Thymus (tissue), 11 donors: ENCODE measurements around the gene SLC38A8. TPM values are rescaled to one million over a fixed set of nuclear protein-coding genes. Genes with fewer than 3 reads are reported as not detected.

Experiments used
- DNase-seq, 9 donors: peaks; one replicate each; pipeline ENCODE4 v3.0.0-alpha.2; 2013; ENCODE audit warnings: low spot score in 9 of 9, low read depth in 6 of 9, missing footprints in 1 of 9
- H3K27ac ChIP-seq, 2 donors: one replicate each; pipeline ENCODE4 v1.5.1; 2013; ENCODE audit warnings: control low read depth in 1 of 2, low read depth in 1 of 2, low read length in 1 of 2, mild to moderate bottlenecking in 1 of 2, moderate library complexity in 1 of 2
- H3K27me3 ChIP-seq, 2 donors: one replicate each; pipeline ENCODE4 v1.5.1; 2013; ENCODE audit warnings: low read length in 1 of 2; ENCODE audit not compliant: control insufficient read depth in 2 of 2, insufficient read depth in 1 of 2
- H3K36me3 ChIP-seq, 2 donors: one replicate each; pipeline ENCODE4 v1.5.1; 2013; ENCODE audit warnings: low read length in 1 of 2, mild to moderate bottlenecking in 1 of 2, moderate library complexity in 1 of 2; ENCODE audit not compliant: control insufficient read depth in 2 of 2, insufficient read depth in 2 of 2
- H3K4me1 ChIP-seq, 2 donors: one replicate each; pipeline ENCODE4 v1.5.1; 2013; ENCODE audit warnings: low read length in 2 of 2; ENCODE audit not compliant: control insufficient read depth in 2 of 2, insufficient read depth in 2 of 2
- H3K4me3 ChIP-seq, 2 donors: one replicate each; pipeline ENCODE4 v1.5.1; 2013; ENCODE audit warnings: low read length in 2 of 2, control low read depth in 1 of 2, mild to moderate bottlenecking in 1 of 2
- H3K9me3 ChIP-seq, 2 donors: one replicate each; pipeline ENCODE4 v1.5.1; 2013; ENCODE audit warnings: low read length in 1 of 2, mild to moderate bottlenecking in 1 of 2; ENCODE audit not compliant: control insufficient read depth in 2 of 2, insufficient read depth in 1 of 2
- whole genome bisulfite sequencing: extraction: QIAGEN DNeasy Blood & Tissue Kit; methylation state at CpG from one replicate; pipeline ENCODE4 v1.1.7; 2013; 5-methylcytosine and 5-hydroxymethylcytosine counted together
- polyA plus RNA-seq: library from polyadenylated mRNA; stranded (reverse); fragments of 200-250 nt; gene quantifications from one replicate; pipeline ENCODE4 v1.2.3, GENCODE V29; 2013
- total RNA-seq: library from RNA; stranded (reverse); fragments of 120-200 nt; gene quantifications from one replicate; pipeline ENCODE4 v1.2.4, GENCODE V29; 2013
- donor health status: healthy.

The SLC38A8 gene
- total and polyA plus RNA-seq, 2 donors = 0.57 to 0.66 TPM

GRCh38 chr16:84055366-84055765 lies 12.8 kb upstream of the SLC38A8 start:
- Histone ChIP-seq H3K27ac (no peak overlapping the region), H3K9me3 (no peaks in the 10 kb centered on the region), H3K27me3 (no peaks in the 10 kb centered on the region), H3K36me3 (peaks cover 65 to 76% of the 10 kb centered on the region in 2 donors), H3K4me3 (no peak overlapping the region), H3K4me1 (no peaks in the 10 kb centered on the region)
- 92% methylated on average over 5 of the region's 5 CpGs for WGBS
- DNase-seq = no peak

GRCh38 chr16:84054916-84055315 lies 12.3 kb upstream of the SLC38A8 start:
- Histone ChIP-seq H3K27me3 (no peaks in the 10 kb centered on the region), H3K4me3 (no peak overlapping the region), H3K9me3 (no peaks in the 10 kb centered on the region), H3K36me3 (peaks cover 65 to 71% of the 10 kb centered on the region in 2 donors), H3K4me1 (no peaks in the 10 kb centered on the region), H3K27ac (no peak overlapping the region)
- DNase-seq = no peak
- 96% methylated on average over 13 of the region's 13 CpGs for WGBS

DNA sequence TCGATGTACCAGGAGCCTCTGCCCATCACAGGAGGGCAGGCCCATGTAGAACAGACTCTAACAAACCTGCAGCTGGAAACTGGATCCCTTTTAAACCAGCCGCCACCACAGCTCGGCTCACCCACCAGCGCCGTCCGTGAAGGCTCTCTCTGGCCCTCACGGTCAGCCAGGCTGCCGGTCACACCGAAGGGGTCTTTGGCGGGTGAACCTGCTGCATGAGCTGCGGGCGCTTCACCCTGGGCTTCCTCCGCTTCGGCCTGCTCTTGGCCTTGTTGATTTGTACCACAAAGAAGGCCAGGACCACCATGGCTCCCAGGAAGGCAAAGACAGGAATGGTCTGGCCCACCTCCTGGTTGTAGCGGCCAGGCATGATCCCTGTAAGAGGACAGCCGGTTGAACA lies 11.7 kb upstream of the SLC38A8 start:
- 98% methylated on average over 16 of the region's 16 CpGs for WGBS
- Histone ChIP-seq H3K27me3 (no peaks in the 10 kb centered on the region), H3K36me3 (peaks cover 65 to 69% of the 10 kb centered on the region in 2 donors), H3K27ac (no peak overlapping the region), H3K4me1 (no peaks in the 10 kb centered on the region), H3K9me3 (no peaks in the 10 kb centered on the region), H3K4me3 (no peak overlapping the region)
- DNase-seq = no peak

- Histone ChIP-seq H3K36me3 (peaks cover 56 to 61% of the 10 kb centered on the region in 2 donors), H3K4me1 (no peaks in the 10 kb centered on the region), H3K27ac (no peak overlapping the region), H3K9me3 (no peaks in the 10 kb centered on the region), H3K4me3 (no peak overlapping the region), H3K27me3 (no peaks in the 10 kb centered on the region)
- DNase-seq = no peak
- 99% methylated on average over 13 of the region's 13 CpGs for WGBS
These were observed 10.6 kb upstream of the SLC38A8 start for GRCh38 chr16:84053237-84053636.

DNA sequence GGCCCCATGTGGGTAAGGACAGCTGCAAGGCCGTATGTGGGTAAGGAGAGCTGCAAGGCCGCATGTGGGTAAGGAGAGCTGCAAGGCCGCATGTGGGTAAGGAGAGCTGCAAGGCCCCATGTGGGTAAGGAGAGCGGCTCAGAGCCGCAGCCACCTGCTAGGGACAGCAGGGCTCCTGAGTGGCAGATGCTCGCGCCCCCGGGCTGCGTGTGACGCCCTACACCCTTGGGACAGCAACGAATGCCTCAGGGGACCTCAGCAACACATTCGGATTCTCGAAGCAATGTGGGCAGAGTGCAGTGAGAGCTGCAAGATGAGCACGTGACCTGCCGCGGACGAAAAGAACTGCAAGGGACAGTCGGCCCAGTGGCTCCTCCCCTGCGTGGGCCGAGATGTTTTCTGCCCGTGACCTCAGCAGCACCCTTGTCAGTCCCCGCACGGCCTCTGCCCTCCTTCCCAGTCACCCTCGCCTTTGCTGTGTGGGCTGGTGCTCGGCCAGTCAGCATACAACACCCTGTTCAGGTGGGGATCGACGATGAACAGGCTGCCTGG lies 9.6 kb upstream of the SLC38A8 start:
- no peak for DNase-seq
- H3K9me3 ChIP-seq = no peaks in the 10 kb centered on the region
- no peak overlapping the region for H3K27ac ChIP-seq
- H3K4me3 ChIP-seq = no peak overlapping the region
- H3K4me1 ChIP-seq = no peaks in the 10 kb centered on the region
- H3K36me3 ChIP-seq = peaks cover 48 to 59% of the 10 kb centered on the region in 2 donors
- H3K27me3 ChIP-seq = no peaks in the 10 kb centered on the region
- 94% methylated on average over 27 of the region's 27 CpGs for WGBS

- DNase-seq = no peak
- no peak overlapping the region for H3K4me3 ChIP-seq
- peaks cover 34 to 41% of the 10 kb centered on the region in 2 donors for H3K36me3 ChIP-seq
- 83% methylated on average over 9 of the region's 9 CpGs for WGBS
- H3K4me1 ChIP-seq = no peaks in the 10 kb centered on the region
- no peaks in the 10 kb centered on the region for H3K27me3 ChIP-seq
- H3K27ac ChIP-seq = no peak overlapping the region
- H3K9me3 ChIP-seq = no peaks in the 10 kb centered on the region
These were observed 7.7 kb upstream of the SLC38A8 start for GRCh38 chr16:84050316-84050715.

- 94% methylated on average over 13 of the region's 13 CpGs for WGBS
- Histone ChIP-seq H3K4me1 (no peaks in the 10 kb centered on the region), H3K9me3 (no peaks in the 10 kb centered on the region), H3K27ac (no peak overlapping the region), H3K36me3 (peaks cover 26 to 34% of the 10 kb centered on the region in 2 donors), H3K27me3 (peaks cover 0 to 6% of the 10 kb centered on the region in 2 donors), H3K4me3 (no peak overlapping the region)
- DNase-seq = no peak
These were observed 6.9 kb upstream of the SLC38A8 start for GRCh38 chr16:84049403-84050060.

- Histone ChIP-seq H3K4me1 (peaks cover 0 to under 1% of the 10 kb centered on the region in 2 donors), H3K27ac (no peak overlapping the region), H3K9me3 (no peaks in the 10 kb centered on the region), H3K27me3 (peaks cover 0 to 11% of the 10 kb centered on the region in 2 donors), H3K4me3 (no peak overlapping the region), H3K36me3 (peaks cover 19 to 28% of the 10 kb centered on the region in 2 donors)
- no peak for DNase-seq
- WGBS = 96% methylated on average over 13 of the region's 13 CpGs
These were observed 6.3 kb upstream of the SLC38A8 start for GRCh38 chr16:84048871-84049270.

DNA sequence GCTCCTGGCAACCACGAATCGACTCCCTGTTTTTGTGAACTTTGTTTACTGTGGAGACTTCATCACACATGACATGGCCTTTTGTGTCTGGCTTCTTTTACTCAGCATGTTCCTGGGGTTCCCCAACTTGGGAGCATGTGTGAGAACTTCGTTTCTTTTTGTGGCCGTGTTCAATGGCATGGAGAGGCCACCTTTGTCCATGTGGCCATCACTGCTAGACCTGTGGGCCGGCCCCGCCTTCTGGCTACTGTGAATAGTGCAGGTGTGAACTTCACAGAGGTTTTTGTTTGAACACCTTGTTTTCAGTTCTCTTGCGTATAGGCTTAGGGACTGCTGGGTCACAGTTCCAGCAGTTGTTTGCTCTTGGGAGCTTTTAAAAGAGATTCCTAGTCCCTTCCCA lies 5.7 kb upstream of the SLC38A8 start:
- H3K4me3 ChIP-seq = no peak overlapping the region
- no peak for DNase-seq
- H3K27me3 ChIP-seq = peaks cover 0 to 17% of the 10 kb centered on the region in 2 donors
- H3K4me1 ChIP-seq = peaks cover 0 to 6% of the 10 kb centered on the region in 2 donors
- no peak overlapping the region for H3K27ac ChIP-seq
- WGBS = 96% methylated on average over 7 of the region's 7 CpGs
- peaks cover 13 to 26% of the 10 kb centered on the region in 2 donors for H3K36me3 ChIP-seq
- no peaks in the 10 kb centered on the region for H3K9me3 ChIP-seq
